Trophoblast cell (in vitro differentiated cells and primary cell): Measurements from ENCODE around the gene SLC9A4.

Source experiments
- DNase-seq, 2 donors: peaks; one replicate each; pipeline ENCODE4 v3.0.0-alpha.2; 2016
- H2AFZ ChIP-seq: 2 replicates; pipeline ENCODE4 v1.6.1; 2013; ENCODE audit warnings: low read length, moderate library complexity, mild to moderate bottlenecking; ENCODE audit not compliant: insufficient read depth, poor library complexity
- H2AK5ac ChIP-seq: 2 replicates; pipeline ENCODE4 v1.6.1; 2013; ENCODE audit warnings: mild to moderate bottlenecking, low read length
- H2BK120ac ChIP-seq: 2 replicates; pipeline ENCODE4 v1.6.1; 2013; ENCODE audit warnings: low read length, mild to moderate bottlenecking, moderate library complexity; ENCODE audit not compliant: insufficient read depth, poor library complexity
- H2BK12ac ChIP-seq: 2 replicates; pipeline ENCODE4 v1.6.1; 2013; ENCODE audit warnings: mild to moderate bottlenecking, low read length, moderate library complexity
- H2BK5ac ChIP-seq: 2 replicates; pipeline ENCODE4 v1.6.1; 2013; ENCODE audit warnings: low read length, low read depth, moderate library complexity, mild to moderate bottlenecking; ENCODE audit not compliant: poor library complexity
- H3K14ac ChIP-seq: 2 replicates; pipeline ENCODE4 v1.6.1; 2013; ENCODE audit warnings: mild to moderate bottlenecking, low read length
- H3K18ac ChIP-seq: 2 replicates; pipeline ENCODE4 v1.6.1; 2013; ENCODE audit warnings: mild to moderate bottlenecking, low read length
- H3K23ac ChIP-seq: 2 replicates; pipeline ENCODE4 v1.6.1; 2013; ENCODE audit warnings: low read length
- H3K27ac ChIP-seq: 2 replicates; pipeline ENCODE4 v1.5.1; 2013; ENCODE audit warnings: low read depth, mild to moderate bottlenecking, inconsistent platforms, low read length, moderate library complexity
- H3K27me3 ChIP-seq: 2 replicates; pipeline ENCODE4 v1.6.1; 2013; ENCODE audit warnings: inconsistent platforms, mild to moderate bottlenecking, low read length, moderate library complexity; ENCODE audit not compliant: insufficient read depth
- H3K36me3 ChIP-seq, 2 experiments: 1 replicate in 1 of 2; 2 replicates in 1 of 2; pipeline ENCODE4 v1.6.1; 2013; ENCODE audit warnings: low read length in 2 of 2, mild to moderate bottlenecking in 2 of 2, moderate library complexity in 1 of 2; ENCODE audit not compliant: insufficient read depth in 2 of 2, control insufficient read depth in 1 of 2
- H3K4ac ChIP-seq: 2 replicates; pipeline ENCODE4 v1.6.1; 2013; ENCODE audit warnings: low read depth, mild to moderate bottlenecking, low read length, moderate library complexity
- H3K4me1 ChIP-seq, 2 experiments: 1 replicate in 1 of 2; 2 replicates in 1 of 2; pipeline ENCODE4 v1.6.1; 2013; ENCODE audit warnings: low read length in 2 of 2, mild to moderate bottlenecking in 2 of 2, moderate library complexity in 1 of 2; ENCODE audit not compliant: insufficient read depth in 2 of 2, control insufficient read depth in 1 of 2
- H3K4me2 ChIP-seq: 2 replicates; pipeline ENCODE4 v1.6.1; 2013; ENCODE audit warnings: inconsistent platforms, mild to moderate bottlenecking, low read length, moderate library complexity
- H3K4me3 ChIP-seq: 2 replicates; pipeline ENCODE4 v1.5.1; 2013; ENCODE audit warnings: mild to moderate bottlenecking, low read depth, low read length, inconsistent platforms
- H3K79me1 ChIP-seq: one replicate; pipeline ENCODE4 v1.6.1; 2013; ENCODE audit warnings: low read length
- H3K79me2 ChIP-seq: 2 replicates; pipeline ENCODE4 v1.6.1; 2013; ENCODE audit warnings: low read length, mild to moderate bottlenecking; ENCODE audit not compliant: control insufficient read depth, insufficient read depth, poor library complexity
- H3K9ac ChIP-seq: 2 replicates; pipeline ENCODE4 v1.6.1; 2013; ENCODE audit warnings: mild to moderate bottlenecking, low read length
- H3K9me3 ChIP-seq: 2 replicates; pipeline ENCODE4 v1.6.1; 2013; ENCODE audit warnings: low read depth, mild to moderate bottlenecking, control low read depth, inconsistent platforms, low read length; ENCODE audit not compliant: insufficient read depth
- H4K12ac ChIP-seq: 2 replicates; pipeline ENCODE4 v1.6.1; 2013; ENCODE audit warnings: low read depth, mild to moderate bottlenecking, low read length, moderate library complexity
- H4K8ac ChIP-seq: 2 replicates; pipeline ENCODE4 v1.6.1; 2013; ENCODE audit warnings: low read depth, mild to moderate bottlenecking, low read length, moderate library complexity
- H4K91ac ChIP-seq: one replicate; pipeline ENCODE4 v1.6.1; 2013; ENCODE audit warnings: low read depth, mild to moderate bottlenecking, low read length, moderate library complexity
- WGBS: extraction: QIAGEN DNeasy Blood & Tissue Kit; methylation state at CpG from one replicate; pipeline ENCODE4 v1.1.7; 2013; ENCODE audit warnings: missing lambda C conversion rate; ENCODE audit not compliant: insufficient read length, insufficient coverage; ENCODE audit errors: extremely low coverage; 5-methylcytosine and 5-hydroxymethylcytosine counted together

The SLC9A4 gene

DNA sequence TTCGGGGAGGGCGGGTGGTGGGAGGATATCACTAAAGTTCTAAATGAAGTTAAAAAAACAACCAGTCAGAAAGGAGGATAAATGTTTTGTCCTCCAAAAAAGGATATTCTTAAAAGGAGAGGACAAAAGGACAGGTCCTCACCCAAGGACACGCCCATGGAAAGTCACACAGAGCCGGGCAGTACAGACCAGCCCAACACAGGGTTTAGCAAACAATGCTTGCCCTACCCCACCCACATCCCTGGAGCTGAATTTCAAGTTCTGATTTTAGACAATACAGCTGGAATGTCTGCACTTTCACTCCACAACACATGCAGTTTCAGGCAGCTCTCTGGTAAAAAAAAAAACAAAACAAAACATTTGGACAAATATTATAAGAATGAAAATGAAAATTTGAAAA, 67.9 kb downstream of the SLC9A4 start:
- Histone ChIP-seq H2AFZ (no peak overlapping the region), H2BK5ac (no peak overlapping the region), H3K14ac (no peak overlapping the region), H3K27me3 (no peaks in the 10 kb centered on the region), H3K18ac (no peak overlapping the region), H2BK12ac (peak overlapping the region; percentile 64), H3K4me2 (no peak overlapping the region), H3K9me3 (no peaks in the 10 kb centered on the region), H4K12ac (no peak overlapping the region), H3K27ac (no peak overlapping the region), H3K79me2 (no peaks in the 10 kb centered on the region), H3K23ac (no peak overlapping the region), H4K91ac (peak overlapping the region; percentile 55), H2AK5ac (no peak overlapping the region), H3K4me1 (peaks cover 4 to 5% of the 10 kb centered on the region in 2 experiments), H3K9ac (no peak overlapping the region), H3K4me3 (no peak overlapping the region), H4K8ac (peak overlapping the region; percentile 65), H3K79me1 (no peaks in the 10 kb centered on the region), H2BK120ac (no peak overlapping the region), H3K36me3 (no peaks in the 10 kb centered on the region), H3K4ac (no peak overlapping the region)
- no CpG with 5 or more reads among the region's 4 CpGs for WGBS
- DNase-seq: peak; percentile 24 to 64

DNA sequence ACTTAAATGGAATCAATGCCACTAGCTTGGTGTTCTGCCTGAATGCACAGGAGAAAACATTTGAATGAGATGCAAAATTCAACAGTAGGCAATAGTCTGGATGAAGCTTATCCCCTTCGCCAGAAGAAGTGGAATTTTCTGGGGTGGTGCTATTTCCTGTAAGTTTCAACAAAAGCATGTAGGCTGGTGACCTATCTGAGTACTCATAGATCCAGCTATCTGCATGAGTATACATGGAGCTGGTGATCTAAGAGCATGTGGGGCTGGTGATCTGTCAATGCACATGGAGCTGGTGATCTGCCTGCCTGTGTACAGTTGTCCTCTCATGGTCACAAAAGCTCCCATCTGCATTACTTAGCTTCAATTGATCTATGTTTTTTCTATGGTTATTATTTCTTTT, 71.2 kb downstream of the SLC9A4 start:
- H3K23ac ChIP-seq: no peak overlapping the region
- H3K9ac ChIP-seq: no peak overlapping the region
- no peak overlapping the region for H2BK5ac ChIP-seq
- no peak overlapping the region for H2BK120ac ChIP-seq
- H4K91ac ChIP-seq: no peak overlapping the region
- WGBS: no CpG with 5 or more reads among the region's 1 CpG
- H2AK5ac ChIP-seq: no peak overlapping the region
- no peak for DNase-seq
- peaks cover 4 to 5% of the 10 kb centered on the region in 2 experiments for H3K4me1 ChIP-seq
- H4K12ac ChIP-seq: no peak overlapping the region
- no peak overlapping the region for H3K4me2 ChIP-seq
- no peak overlapping the region for H3K4me3 ChIP-seq
- H3K9me3 ChIP-seq: no peaks in the 10 kb centered on the region
- H2AFZ ChIP-seq: no peak overlapping the region
- H3K27me3 ChIP-seq: no peaks in the 10 kb centered on the region
- no peak overlapping the region for H3K18ac ChIP-seq
- H3K36me3 ChIP-seq: no peaks in the 10 kb centered on the region
- H2BK12ac ChIP-seq: no peak overlapping the region
- no peaks in the 10 kb centered on the region for H3K79me2 ChIP-seq
- H3K27ac ChIP-seq: no peak overlapping the region
- H3K79me1 ChIP-seq: no peaks in the 10 kb centered on the region
- no peak overlapping the region for H3K14ac ChIP-seq
- H4K8ac ChIP-seq: no peak overlapping the region
- no peak overlapping the region for H3K4ac ChIP-seq

DNA sequence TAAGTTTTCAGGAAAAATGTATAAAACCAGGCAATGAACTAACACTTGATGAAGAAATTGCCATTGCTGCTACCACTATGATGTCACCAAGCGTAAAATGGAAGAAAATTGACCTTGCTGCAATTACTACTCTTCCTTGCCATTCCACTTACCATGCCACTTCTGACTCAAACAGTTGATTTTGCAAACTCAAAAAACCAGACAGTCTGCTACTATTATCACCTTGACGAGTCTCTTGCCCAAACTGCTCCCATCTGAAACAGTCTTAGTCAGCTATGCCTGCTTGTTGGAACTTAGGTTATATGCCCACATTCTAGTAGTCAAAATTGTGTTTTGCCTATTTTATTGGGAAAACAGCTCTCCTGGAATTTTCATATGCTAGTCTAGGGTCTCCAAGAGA, 74.4 kb downstream of the SLC9A4 start:
- no peak overlapping the region for H4K8ac ChIP-seq
- H3K14ac ChIP-seq: no peak overlapping the region
- H2AFZ ChIP-seq: no peak overlapping the region
- H3K9ac ChIP-seq: no peak overlapping the region
- H3K36me3 ChIP-seq: no peaks in the 10 kb centered on the region
- H3K9me3 ChIP-seq: no peaks in the 10 kb centered on the region
- no peaks in the 10 kb centered on the region for H3K4me1 ChIP-seq
- H2AK5ac ChIP-seq: no peak overlapping the region
- DNase-seq: no peak
- no peak overlapping the region for H3K18ac ChIP-seq
- no peak overlapping the region for H3K4me3 ChIP-seq
- H3K4ac ChIP-seq: no peak overlapping the region
- H4K12ac ChIP-seq: no peak overlapping the region
- no CpG with 5 or more reads among the region's 2 CpGs for WGBS
- H3K27me3 ChIP-seq: no peaks in the 10 kb centered on the region
- H3K23ac ChIP-seq: no peak overlapping the region
- no peak overlapping the region for H2BK120ac ChIP-seq
- no peak overlapping the region for H4K91ac ChIP-seq
- H2BK5ac ChIP-seq: no peak overlapping the region
- H3K79me2 ChIP-seq: no peaks in the 10 kb centered on the region
- no peak overlapping the region for H3K4me2 ChIP-seq
- H3K27ac ChIP-seq: no peak overlapping the region
- H3K79me1 ChIP-seq: no peaks in the 10 kb centered on the region
- no peak overlapping the region for H2BK12ac ChIP-seq

DNA sequence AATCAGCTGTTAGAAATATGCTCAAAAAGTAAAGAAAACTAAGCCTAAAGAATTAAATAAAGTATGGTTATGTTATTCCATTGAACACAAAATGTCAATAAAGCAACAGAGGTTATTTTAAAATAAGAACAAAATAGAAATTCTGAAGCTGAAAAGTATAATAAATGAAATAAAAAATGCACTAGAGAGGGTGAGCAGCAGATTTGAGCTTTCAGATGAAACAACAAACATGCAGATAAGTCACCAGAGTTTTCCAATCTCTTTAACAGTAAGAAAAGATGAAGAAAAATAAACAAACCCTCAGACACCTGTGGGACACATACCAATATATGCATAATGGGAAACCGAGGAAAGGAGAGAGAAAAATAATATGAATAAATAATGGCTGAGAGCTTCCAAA, 76.0 kb downstream of the SLC9A4 start:
- no peak overlapping the region for H3K4me2 ChIP-seq
- H3K79me1 ChIP-seq: no peaks in the 10 kb centered on the region
- H3K4me1 ChIP-seq: no peaks in the 10 kb centered on the region
- no peak overlapping the region for H2BK120ac ChIP-seq
- H4K91ac ChIP-seq: no peak overlapping the region
- H4K12ac ChIP-seq: no peak overlapping the region
- H4K8ac ChIP-seq: no peak overlapping the region
- H3K9me3 ChIP-seq: no peaks in the 10 kb centered on the region
- no peak overlapping the region for H3K14ac ChIP-seq
- no peak overlapping the region for H2AFZ ChIP-seq
- no peak for DNase-seq
- no peak overlapping the region for H3K27ac ChIP-seq
- no peak overlapping the region for H2BK12ac ChIP-seq
- H2AK5ac ChIP-seq: no peak overlapping the region
- no peaks in the 10 kb centered on the region for H3K27me3 ChIP-seq
- H3K4me3 ChIP-seq: no peak overlapping the region
- H3K23ac ChIP-seq: no peak overlapping the region
- WGBS: no CpG with 5 or more reads among the region's 1 CpG
- no peak overlapping the region for H3K18ac ChIP-seq
- no peaks in the 10 kb centered on the region for H3K36me3 ChIP-seq
- no peak overlapping the region for H3K4ac ChIP-seq
- H2BK5ac ChIP-seq: no peak overlapping the region
- no peaks in the 10 kb centered on the region for H3K79me2 ChIP-seq
- no peak overlapping the region for H3K9ac ChIP-seq
